WTC11 (cell line): Measurements from ENCODE around the gene SF3B2. TPM values are rescaled to one million over a fixed set of nuclear protein-coding genes. Genes with fewer than 3 reads are reported as not detected.

Experiments used
- ATAC-seq: fragments of 200-7000 bp; cut with Tn5 transposase; 2 replicates; pipeline ENCODE4 v1.10.0; 2021; ENCODE audit warnings: mild to moderate bottlenecking, moderate library complexity
- CTCF ChIA-PET: fragments of 300-600 bp; sonication (Branson Sonifier 250); formaldehyde crosslinking; loops from one replicate; lab custom pipeline; 2021; ENCODE audit warnings: antibody characterized with exemption; lab: Charles Lee
- POLR2A ChIA-PET: fragments of 350-600 bp; sonication (Branson Sonifier 250); formaldehyde crosslinking; loops from one replicate; lab custom pipeline; 2021; ENCODE audit warnings: antibody characterized with exemption; lab: Charles Lee
- DNase-seq: peaks from one replicate; pipeline ENCODE4 v3.0.0; 2021; ENCODE audit warnings: low spot score
- H3K27ac Mint-ChIP-seq: 2 replicates; pipeline ENCODE4 v1.8.0; 2021; ENCODE audit warnings: mixed read lengths
- H3K27me3 Mint-ChIP-seq: 2 replicates; pipeline ENCODE4 v1.8.0; 2021; ENCODE audit warnings: low read depth, mild to moderate bottlenecking, moderate library complexity, mixed read lengths
- H3K36me3 Mint-ChIP-seq: 2 replicates; pipeline ENCODE4 v1.8.0; 2021; ENCODE audit warnings: mixed read lengths
- H3K4me1 Mint-ChIP-seq: 2 replicates; pipeline ENCODE4 v1.8.0; 2022; ENCODE audit warnings: mixed read lengths
- H3K4me3 Mint-ChIP-seq: 2 replicates; pipeline ENCODE4 v1.8.0; 2021; ENCODE audit warnings: mild to moderate bottlenecking, moderate library complexity, mixed read lengths
- H3K9me3 Mint-ChIP-seq: 2 replicates; pipeline ENCODE4 v1.8.0; 2021; ENCODE audit warnings: mixed read lengths
- AFF4 ChIP-seq: sonication (generic); formaldehyde crosslinking; IDR thresholded peaks from 2 replicates; pipeline ENCODE4 v1.8.1; 2023; ENCODE audit warnings: mild to moderate bottlenecking, missing genetic modification reagents, borderline replicate concordance
- ATF2 ChIP-seq: sonication (generic); formaldehyde crosslinking; IDR thresholded peaks from 2 replicates; pipeline ENCODE4 v1.8.1; 2022; ENCODE audit warnings: low read depth, missing genetic modification reagents, borderline replicate concordance
- EMX1 ChIP-seq: fragments of 250-450 bp; sonication (Bioruptor Pico); IDR thresholded peaks from 2 replicates; pipeline ENCODE4 v1.8.0; 2021; ENCODE audit warnings: mild to moderate bottlenecking
- GTF2I ChIP-seq: fragments of 250-450 bp; sonication (Bioruptor Pico); conservative IDR thresholded peaks from 2 replicates; pipeline ENCODE4 v1.4.0; 2021; ENCODE audit warnings: mild to moderate bottlenecking
- KAT7 ChIP-seq: sonication (generic); formaldehyde crosslinking; IDR thresholded peaks from 2 replicates; pipeline ENCODE4 v1.8.1; 2023; ENCODE audit warnings: missing genetic modification reagents, mild to moderate bottlenecking, borderline replicate concordance
- MYBL2 ChIP-seq: sonication (generic); formaldehyde crosslinking; IDR thresholded peaks from 2 replicates; pipeline ENCODE4 v1.8.1; 2023; ENCODE audit warnings: mild to moderate bottlenecking, moderate library complexity, missing genetic modification reagents
- NR2C2 ChIP-seq: sonication (generic); formaldehyde crosslinking; IDR thresholded peaks from 2 replicates; pipeline ENCODE4 v1.8.0; 2022; ENCODE audit warnings: mild to moderate bottlenecking, missing genetic modification reagents
- OVOL2 ChIP-seq: fragments of 250-450 bp; sonication (Bioruptor Pico); IDR thresholded peaks from 2 replicates; pipeline ENCODE4 v1.9.0; 2021; ENCODE audit warnings: mild to moderate bottlenecking, borderline replicate concordance
- USF2 ChIP-seq: sonication (generic); formaldehyde crosslinking; IDR thresholded peaks from 2 replicates; pipeline ENCODE4 v1.8.1; 2023; ENCODE audit warnings: mild to moderate bottlenecking, missing genetic modification reagents, moderate library complexity
- ZNF219 ChIP-seq: sonication (generic); formaldehyde crosslinking; IDR thresholded peaks from 2 replicates; pipeline ENCODE4 v1.8.0; 2023; ENCODE audit warnings: missing genetic modification reagents, mild to moderate bottlenecking, borderline replicate concordance
- ZNF512 ChIP-seq: sonication (generic); formaldehyde crosslinking; IDR thresholded peaks from 2 replicates; pipeline ENCODE4 v1.8.1; 2022; ENCODE audit warnings: missing genetic modification reagents, borderline replicate concordance
- total RNA-seq: library from RNA; stranded (reverse); gene quantifications from 3 replicates; pipeline ENCODE4 v1.2.3, GENCODE V29; 2021
- TF ChIP-seq, protein P1 (sequence below): sonication (generic); formaldehyde crosslinking; IDR thresholded peaks from 2 replicates; pipeline ENCODE4 v1.8.1; 2023; ENCODE audit warnings: mild to moderate bottlenecking, moderate library complexity, missing genetic modification reagents

SF3B2 gene
- total RNA-seq, 1 experiment from 2014 or later: 295 TPM

- TF ChIP-seq ATF2 (CRISPR knock-in tag) (no peak), ZNF512 (CRISPR knock-in tag) (no peak), ZNF219 (CRISPR knock-in tag) (no peak)
- TF ChIP-seq, all 79 proteins: peak for 0
These were observed 52.0 kb downstream of the SF3B2 start (continued) for GRCh38 chr11:66104057-66104638.

GRCh38 chr11:66106786-66107599 lies 54.8 kb downstream of the SF3B2 start:
- Mint-ChIP-seq H3K4me1 (peaks cover 29% of the 10 kb centered on the region), H3K36me3 (no peaks in the 10 kb centered on the region), H3K9me3 (no peaks in the 10 kb centered on the region), H3K27ac (peak overlapping the region; percentile 66), H3K4me3 (no peak overlapping the region), H3K27me3 (no peaks in the 10 kb centered on the region)
- TF ChIP-seq EMX1 (no peak), NR2C2 (no peak)
- ChIA-PET CTCF (no interaction called here), POLR2A (no interaction called here)
- ATAC-seq: no peak
- no peak for DNase-seq

GRCh38 chr11:66107600-66108510 lies 55.7 kb downstream of the SF3B2 start:
- ChIA-PET CTCF (interaction anchor here (0.6 kb wide), 1 partner anchor 641 kb away, joined by 3 read pairs; no protein-coding TSS in a partner anchor), POLR2A (no interaction called here)
- Mint-ChIP-seq H3K4me1 (peaks cover 38% of the 10 kb centered on the region), H3K4me3 (no peak overlapping the region), H3K36me3 (no peaks in the 10 kb centered on the region), H3K27me3 (no peaks in the 10 kb centered on the region), H3K27ac (no peak overlapping the region), H3K9me3 (no peaks in the 10 kb centered on the region)
- no peak for ATAC-seq
- TF ChIP-seq OVOL2 (CRISPR knock-in tag) (no peak), KAT7 (CRISPR knock-in tag) (no peak), AFF4 (CRISPR knock-in tag) (no peak), GTF2I (CRISPR knock-in tag) (no peak), MYBL2 (CRISPR knock-in tag) (no peak), USF2 (CRISPR knock-in tag) (no peak)
- TF ChIP-seq, protein P1, sequence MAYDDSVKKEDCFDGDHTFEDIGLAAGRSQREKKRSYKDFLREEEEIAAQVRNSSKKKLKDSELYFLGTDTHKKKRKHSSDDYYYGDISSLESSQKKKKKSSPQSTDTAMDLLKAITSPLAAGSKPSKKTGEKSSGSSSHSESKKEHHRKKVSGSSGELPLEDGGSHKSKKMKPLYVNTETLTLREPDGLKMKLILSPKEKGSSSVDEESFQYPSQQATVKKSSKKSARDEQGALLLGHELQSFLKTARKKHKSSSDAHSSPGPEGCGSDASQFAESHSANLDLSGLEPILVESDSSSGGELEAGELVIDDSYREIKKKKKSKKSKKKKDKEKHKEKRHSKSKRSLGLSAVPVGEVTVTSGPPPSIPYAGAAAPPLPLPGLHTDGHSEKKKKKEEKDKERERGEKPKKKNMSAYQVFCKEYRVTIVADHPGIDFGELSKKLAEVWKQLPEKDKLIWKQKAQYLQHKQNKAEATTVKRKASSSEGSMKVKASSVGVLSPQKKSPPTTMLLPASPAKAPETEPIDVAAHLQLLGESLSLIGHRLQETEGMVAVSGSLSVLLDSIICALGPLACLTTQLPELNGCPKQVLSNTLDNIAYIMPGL (CRISPR knock-in tag): no peak
- DNase-seq: no peak
